GM13977 (cell line): ENCODE measurements around the gene PREX1.

Experiments
- DNase-seq: peaks from one replicate; pipeline ENCODE4 v3.0.0; 2012; ENCODE audit warnings: low spot score
- CTCF ChIP-seq: IDR thresholded peaks from 2 replicates; pipeline ENCODE4 v1.5.1; 2012; ENCODE audit warnings: mild to moderate bottlenecking, control low read depth; ENCODE audit not compliant: insufficient read depth; ENCODE audit errors: extremely low read depth, missing control alignments
- in situ Hi-C: fragments of 300-500 bp; cut with MboI; formaldehyde crosslinking; loops from one replicate; pipeline ENCODE4 v1.12.0; 2022; ENCODE audit warnings: low sequenced_read_pairs, low pct_unique_long_range_greater_than_20kb, mixed read lengths, inconsistent platforms; ENCODE audit not compliant: unreplicated experiment

PREX1 gene

GRCh38 chr20:48708630-48709029 lies 119.2 kb downstream of the PREX1 start:
- no peak for DNase-seq
- no peak for TF ChIP-seq CTCF
- in situ Hi-C loops = no loop called here

- DNase-seq = no peak
Measured at GRCh38 chr20:48708116-48708515, 119.7 kb downstream of the PREX1 start.

GRCh38 chr20:48706710-48707365 lies 121.0 kb downstream of the PREX1 start:
- DNase-seq = no peak
- in situ Hi-C loops = no loop called here
- TF ChIP-seq CTCF = no peak

More at GRCh38 chr20:48708116-48708515, 119.7 kb downstream of the PREX1 start:
- TF ChIP-seq CTCF = no peak
- in situ Hi-C loops = no loop called here

- DNase-seq = no peak
- no peak for TF ChIP-seq CTCF
- in situ Hi-C loops = no loop called here
Measured at GRCh38 chr20:48706116-48706656, 121.6 kb downstream of the PREX1 start.

- no peak for TF ChIP-seq CTCF
- no peak for DNase-seq
- in situ Hi-C loops = no loop called here
Measured at GRCh38 chr20:48705240-48706115, 122.3 kb downstream of the PREX1 start.

GRCh38 chr20:48704761-48705160 lies 123.0 kb downstream of the PREX1 start:
- no peak for TF ChIP-seq CTCF
- in situ Hi-C loops = no loop called here
- no peak for DNase-seq
